NT2/D1 (cell line): Measurements from ENCODE around the gene SLC27A3.
"Not testable (repeated sequence)": the region's sequence is repeated elsewhere in the genome, so short reads cannot be mapped to it uniquely, and the experiment has no call there.

ENCODE experiments used
- DNase-seq: peaks from one replicate; pipeline ENCODE4 v3.0.0-alpha.2; 2011; ENCODE audit warnings: low read depth, low spot score
- H3K27me3 ChIP-seq: 2 replicates; pipeline ENCODE4 v1.6.0; 2011; ENCODE audit warnings: mild to moderate bottlenecking; ENCODE audit not compliant: insufficient read length, insufficient read depth
- H3K36me3 ChIP-seq: 2 replicates; pipeline ENCODE4 v1.6.1; 2011; ENCODE audit warnings: mild to moderate bottlenecking, low read length, mixed read lengths; ENCODE audit not compliant: insufficient read depth, insufficient read length
- H3K4me1 ChIP-seq: 2 replicates; pipeline ENCODE4 v1.5.1; 2011; ENCODE audit not compliant: insufficient read depth, insufficient read length
- H3K4me3 ChIP-seq: 2 replicates; pipeline ENCODE4 v1.5.1; 2011; ENCODE audit warnings: low read depth; ENCODE audit not compliant: insufficient read length
- H3K9ac ChIP-seq: 2 replicates; pipeline ENCODE4 v1.6.0; 2011; ENCODE audit warnings: low read depth; ENCODE audit not compliant: insufficient read length
- H3K9me3 ChIP-seq: 2 replicates; pipeline ENCODE4 v1.5.1; 2011; ENCODE audit warnings: mild to moderate bottlenecking, low read length; ENCODE audit not compliant: insufficient read depth
- SUZ12 ChIP-seq: IDR thresholded peaks from 2 replicates; pipeline ENCODE4 v1.6.1; 2011; ENCODE audit not compliant: insufficient read length, insufficient read depth; ENCODE audit errors: extremely low read depth
- YY1 ChIP-seq: IDR thresholded peaks from 2 replicates; pipeline ENCODE4 v1.6.1; 2011; ENCODE audit not compliant: insufficient read length, insufficient read depth
- ZNF274 ChIP-seq: IDR thresholded peaks from 2 replicates; pipeline ENCODE4 v1.6.1; 2011; ENCODE audit warnings: mild to moderate bottlenecking, low read depth, low read length

SLC27A3 gene

GRCh38 chr1:153776845-153777370 lies 1.7 kb downstream of the SLC27A3 start:
- TF ChIP-seq SUZ12: no peak
- TF ChIP-seq YY1: no peak
- TF ChIP-seq ZNF274: no peak
- Histone ChIP-seq H3K9ac (peak overlapping the region; percentile 57), H3K36me3 (peaks cover 44% of the 10 kb centered on the region), H3K9me3 (no peaks in the 10 kb centered on the region), H3K4me3 (no peak overlapping the region), H3K4me1 (peaks cover 28% of the 10 kb centered on the region), H3K27me3 (no peaks in the 10 kb centered on the region)
- DNase-seq: no peak

- TF ChIP-seq YY1: no peak
- no peak for TF ChIP-seq SUZ12
- no peak for TF ChIP-seq ZNF274
- H3K4me1 ChIP-seq: peaks cover 26% of the 10 kb centered on the region
- no peak overlapping the region for H3K9ac ChIP-seq
- no peak for DNase-seq
- H3K9me3 ChIP-seq: no peaks in the 10 kb centered on the region
- H3K36me3 ChIP-seq: peaks cover 37% of the 10 kb centered on the region
- no peak overlapping the region for H3K4me3 ChIP-seq
- no peaks in the 10 kb centered on the region for H3K27me3 ChIP-seq
Measured at GRCh38 chr1:153777648-153778047, 2.4 kb downstream of the SLC27A3 start.

- no peak overlapping the region for H3K9ac ChIP-seq
- DNase-seq: no peak
- H3K9me3 ChIP-seq: no peaks in the 10 kb centered on the region
- peaks cover 31% of the 10 kb centered on the region for H3K36me3 ChIP-seq
- peaks cover 24% of the 10 kb centered on the region for H3K4me1 ChIP-seq
- TF ChIP-seq SUZ12 (no peak), YY1 (no peak), ZNF274 (no peak)
- no peaks in the 10 kb centered on the region for H3K27me3 ChIP-seq
- no peak overlapping the region for H3K4me3 ChIP-seq
Measured at GRCh38 chr1:153778051-153778823, 3.0 kb downstream of the SLC27A3 start.

GRCh38 chr1:153778824-153779519 lies 3.8 kb downstream of the SLC27A3 start:
- no peak for DNase-seq
- peaks cover 19% of the 10 kb centered on the region for H3K4me1 ChIP-seq
- no peak for TF ChIP-seq ZNF274
- no peak for TF ChIP-seq YY1
- TF ChIP-seq SUZ12: no peak
- peaks cover 24% of the 10 kb centered on the region for H3K36me3 ChIP-seq
- no peaks in the 10 kb centered on the region for H3K27me3 ChIP-seq
- H3K4me3 ChIP-seq: no peak overlapping the region
- no peak overlapping the region for H3K9ac ChIP-seq
- H3K9me3 ChIP-seq: no peaks in the 10 kb centered on the region

- H3K36me3 ChIP-seq: peaks cover 19% of the 10 kb centered on the region
- DNase-seq: no peak
- no peaks in the 10 kb centered on the region for H3K9me3 ChIP-seq
- no peaks in the 10 kb centered on the region for H3K27me3 ChIP-seq
- H3K4me3 ChIP-seq: no peak overlapping the region
- peaks cover 16% of the 10 kb centered on the region for H3K4me1 ChIP-seq
- H3K9ac ChIP-seq: no peak overlapping the region
- no peak for TF ChIP-seq SUZ12
- TF ChIP-seq YY1: no peak
- no peak for TF ChIP-seq ZNF274
Measured at GRCh38 chr1:153779781-153780541, 4.8 kb downstream of the SLC27A3 start.

- TF ChIP-seq SUZ12 (no peak), YY1 (no peak), ZNF274 (no peak)
- no peak overlapping the region for H3K4me3 ChIP-seq
- no peaks in the 10 kb centered on the region for H3K27me3 ChIP-seq
- H3K36me3 ChIP-seq: peaks cover 19% of the 10 kb centered on the region
- H3K4me1 ChIP-seq: peaks cover 16% of the 10 kb centered on the region
- no peaks in the 10 kb centered on the region for H3K9me3 ChIP-seq
- DNase-seq: no peak
- H3K9ac ChIP-seq: no peak overlapping the region
Measured at GRCh38 chr1:153780551-153780950, 5.3 kb downstream of the SLC27A3 start.

- Histone ChIP-seq H3K36me3 (peaks cover 19% of the 10 kb centered on the region), H3K9ac (peak overlapping the region; percentile 97), H3K4me3 (peak overlapping the region; percentile 75)
- H3K27me3 ChIP-seq, H3K4me1 ChIP-seq, H3K9me3 ChIP-seq, DNase-seq: not testable (repeated sequence)
Measured at GRCh38 chr1:153782648-153783047, 7.4 kb downstream of the SLC27A3 start.
